ENCODE data around the gene LRRC47.
A peak's percentile ranks its signal among the peaks of the same experiment; 100 is the strongest.

Gene LRRC47

GRCh38 chr1:3820316-3820715, 24.0 kb upstream of the LRRC47 start:
- no peak for TF ChIP-seq CTCF (IDR thresholded peaks at IDR 0.05)
- Histone ChIP-seq H3K9me3 (no peaks in the 10 kb centered on the region), H3K36me3 (peaks cover 49 to 97% (median 75%) of the 10 kb centered on the region in 3 donors), H3K27ac (no peak overlapping the region), H3K4me1 (no peaks in the 10 kb centered on the region), H3K27me3 (no peaks in the 10 kb centered on the region), H3K4me3 (no peak overlapping the region)
- peak in 1 of 2 donors; percentile 3 for DNase-seq
- intact Hi-C loops (cut with DNase I; ENCODE audit: low total_unique reads) = no loop called here

GRCh38 chr1:3819771-3820200, 23.5 kb upstream of the LRRC47 start:
- Histone ChIP-seq H3K4me3 (no peak overlapping the region), H3K4me1 (no peaks in the 10 kb centered on the region), H3K9me3 (no peaks in the 10 kb centered on the region), H3K27ac (no peak overlapping the region), H3K36me3 (peaks cover 55 to 97% (median 75%) of the 10 kb centered on the region in 3 donors), H3K27me3 (no peaks in the 10 kb centered on the region)
- DNase-seq = peak in 1 of 2 donors; percentile 19
- no peak for TF ChIP-seq CTCF (IDR thresholded peaks at IDR 0.05)
- intact Hi-C loops (cut with DNase I; ENCODE audit: low total_unique reads) = no loop called here

- no peak for TF ChIP-seq CTCF (IDR thresholded peaks at IDR 0.05)
- DNase-seq = peak in 1 of 2 donors; percentile 57
- Histone ChIP-seq H3K36me3 (peaks cover 51 to 93% (median 69%) of the 10 kb centered on the region in 3 donors), H3K27ac (no peak overlapping the region), H3K4me3 (no peak overlapping the region), H3K9me3 (no peaks in the 10 kb centered on the region), H3K27me3 (no peaks in the 10 kb centered on the region), H3K4me1 (no peaks in the 10 kb centered on the region)
- intact Hi-C loops (cut with DNase I; ENCODE audit: low total_unique reads) = no loop called here
Observed at GRCh38 chr1:3817821-3818597, 21.7 kb upstream of the LRRC47 start.

GRCh38 chr1:3817138-3817740, 20.9 kb upstream of the LRRC47 start:
- H3K36me3 ChIP-seq = peaks cover 43 to 86% (median 61%) of the 10 kb centered on the region in 3 donors
- H3K4me3 ChIP-seq = no peak overlapping the region
- no peaks in the 10 kb centered on the region for H3K27me3 ChIP-seq
- no peak for TF ChIP-seq CTCF (IDR thresholded peaks at IDR 0.05)
- no peaks in the 10 kb centered on the region for H3K4me1 ChIP-seq
- no peaks in the 10 kb centered on the region for H3K9me3 ChIP-seq
- intact Hi-C loops (cut with DNase I; ENCODE audit: low total_unique reads) = no loop called here
- peak in 1 of 2 donors; percentile 41 for DNase-seq
- H3K27ac ChIP-seq = no peak overlapping the region

- no peaks in the 10 kb centered on the region for H3K9me3 ChIP-seq
- peak in 1 of 2 donors; percentile 51 for DNase-seq
- intact Hi-C loops (cut with DNase I; ENCODE audit: low total_unique reads) = no loop called here
- H3K4me3 ChIP-seq = no peak overlapping the region
- H3K27me3 ChIP-seq = no peaks in the 10 kb centered on the region
- H3K4me1 ChIP-seq = no peaks in the 10 kb centered on the region
- no peak for TF ChIP-seq CTCF (IDR thresholded peaks at IDR 0.05)
- H3K27ac ChIP-seq = no peak overlapping the region
- H3K36me3 ChIP-seq = peaks cover 39 to 79% (median 56%) of the 10 kb centered on the region in 3 donors
Observed at GRCh38 chr1:3816331-3817137, 20.2 kb upstream of the LRRC47 start.

Measured in tibial artery (tissue), 4 donors.